ENCODE measurements around the gene OSBPL6.
"Not testable (repeated sequence)": the region's sequence is repeated elsewhere in the genome, so short reads cannot be mapped to it uniquely, and the experiment has no call there.

The OSBPL6 gene

GRCh38 chr2:178306352-178307073 lies 112.2 kb downstream of the OSBPL6 start:
- peak; percentile 10 for DNase-seq

GRCh38 chr2:178307650-178308049 lies 113.3 kb downstream of the OSBPL6 start:
- no peak for DNase-seq

- no peak for DNase-seq
Observed at GRCh38 chr2:178309541-178309940, 115.2 kb downstream of the OSBPL6 start.

GRCh38 chr2:178315078-178315477 lies 120.8 kb downstream of the OSBPL6 start:
- no peak for DNase-seq

- no peak for DNase-seq
Observed at GRCh38 chr2:178315488-178315948, 121.2 kb downstream of the OSBPL6 start.

- no peak for DNase-seq
Observed at GRCh38 chr2:178317811-178318210, 123.5 kb downstream of the OSBPL6 start.

- no peak for DNase-seq
Observed at GRCh38 chr2:178320011-178320585, 125.8 kb downstream of the OSBPL6 start.

GRCh38 chr2:178322068-178322467 lies 127.8 kb downstream of the OSBPL6 start:
- DNase-seq, result no peak

GRCh38 chr2:178323331-178323730 lies 129.0 kb downstream of the OSBPL6 start:
- DNase-seq, result not testable (repeated sequence)

GRCh38 chr2:178324077-178324476 lies 129.8 kb downstream of the OSBPL6 start:
- no peak for DNase-seq

- no peak for DNase-seq
Observed at GRCh38 chr2:178325268-178325667, 131.0 kb downstream of the OSBPL6 start.

GRCh38 chr2:178327516-178327915 lies 133.2 kb downstream of the OSBPL6 start:
- no peak for DNase-seq

GRCh38 chr2:178328037-178328436 lies 133.7 kb downstream of the OSBPL6 start:
- DNase-seq, result no peak

- no peak for DNase-seq
Observed at GRCh38 chr2:178330175-178331017, 136.1 kb downstream of the OSBPL6 start.

- no peak for DNase-seq
Observed at GRCh38 chr2:178331474-178332432, 137.4 kb downstream of the OSBPL6 start.

- DNase-seq, result no peak
Observed at GRCh38 chr2:178333851-178334250, 139.5 kb downstream of the OSBPL6 start.

- DNase-seq, result no peak
Observed at GRCh38 chr2:178335230-178335629, 140.9 kb downstream of the OSBPL6 start.

GRCh38 chr2:178344121-178344520 lies 149.8 kb downstream of the OSBPL6 start:
- no peak for DNase-seq

- no peak for DNase-seq
Observed at GRCh38 chr2:178345951-178346350, 151.6 kb downstream of the OSBPL6 start.

GRCh38 chr2:178350051-178350450 lies 155.7 kb downstream of the OSBPL6 start:
- DNase-seq, result no peak

- DNase-seq, result not testable (repeated sequence)
Observed at GRCh38 chr2:178357704-178358103, 163.4 kb downstream of the OSBPL6 start.

GRCh38 chr2:178359192-178359912 lies 165.0 kb downstream of the OSBPL6 start:
- no peak for DNase-seq

All from CD4-positive, alpha-beta T cell treated with Interleukin-12 subunit alpha and Interleukin-12 subunit beta, for 1 hour (primary cell).